ENCODE measurements around the gene PXYLP1.
"Not testable (repeated sequence)": the region's sequence is repeated elsewhere in the genome, so short reads cannot be mapped to it uniquely, and the experiment has no call there.

Gene PXYLP1

DNA sequence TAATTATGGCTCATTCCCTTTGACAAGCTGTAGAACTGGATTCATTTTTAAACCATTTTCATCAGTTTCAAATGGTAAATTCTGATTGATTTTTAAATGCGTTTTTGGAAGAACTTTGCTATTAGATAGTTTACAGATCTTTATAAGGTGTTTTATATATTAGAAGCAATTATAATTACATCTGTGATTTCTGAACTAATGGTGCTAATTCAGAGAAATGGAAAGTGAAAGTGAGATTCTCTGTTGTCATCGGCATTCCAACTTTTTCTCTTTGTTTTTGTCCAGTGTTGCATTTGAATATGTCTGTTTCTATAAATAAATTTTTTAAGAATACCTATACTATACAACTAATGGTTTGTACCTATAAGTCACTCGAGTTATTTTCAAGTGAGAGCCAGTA is 62.7 kb downstream of the PXYLP1 start:
- no peak for DNase-seq (ENCODE audit: low read depth in 2 of 2)

DNA sequence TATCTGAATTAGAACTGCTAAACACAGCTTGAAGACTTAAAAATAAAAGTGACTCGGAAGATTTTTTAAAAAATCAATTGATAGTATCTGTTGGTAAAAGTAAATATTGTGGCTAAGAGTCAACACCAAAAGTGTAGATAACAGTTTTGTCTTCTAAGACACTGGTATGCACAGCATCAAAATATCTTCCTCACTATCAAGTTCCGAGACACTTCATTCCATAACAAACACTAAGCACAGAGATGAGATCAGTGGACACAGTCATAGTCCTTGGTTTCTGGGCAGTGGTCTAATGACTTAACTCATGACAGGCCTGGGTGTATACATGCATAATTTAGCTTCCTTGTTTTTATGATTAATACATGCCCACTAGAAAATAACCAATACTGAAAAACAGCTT is 63.2 kb downstream of the PXYLP1 start:
- DNase-seq (ENCODE audit: low read depth in 2 of 2) = no peak

DNA sequence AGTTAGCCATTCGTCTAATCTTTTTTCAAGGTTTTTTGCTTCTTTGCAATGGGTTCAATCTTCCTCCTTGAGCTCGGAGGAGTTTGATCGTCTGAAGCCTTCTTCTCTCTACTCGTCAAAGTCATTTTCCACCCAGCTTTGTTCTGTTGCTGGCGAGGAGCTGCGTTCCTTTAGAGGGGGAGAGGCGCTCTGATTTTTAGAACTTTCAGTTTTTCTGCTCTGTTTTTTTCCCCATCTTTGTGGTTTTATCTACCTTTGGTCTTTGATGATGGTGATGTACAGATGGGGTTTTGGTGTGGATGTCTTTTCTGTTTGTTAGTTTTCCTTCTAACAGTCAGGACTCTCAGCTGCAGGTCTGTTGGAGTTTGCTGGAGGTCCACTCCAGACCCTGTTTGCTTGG is 68.8 kb downstream of the PXYLP1 start:
- DNase-seq (ENCODE audit: low read depth in 2 of 2) = not testable (repeated sequence)

DNA sequence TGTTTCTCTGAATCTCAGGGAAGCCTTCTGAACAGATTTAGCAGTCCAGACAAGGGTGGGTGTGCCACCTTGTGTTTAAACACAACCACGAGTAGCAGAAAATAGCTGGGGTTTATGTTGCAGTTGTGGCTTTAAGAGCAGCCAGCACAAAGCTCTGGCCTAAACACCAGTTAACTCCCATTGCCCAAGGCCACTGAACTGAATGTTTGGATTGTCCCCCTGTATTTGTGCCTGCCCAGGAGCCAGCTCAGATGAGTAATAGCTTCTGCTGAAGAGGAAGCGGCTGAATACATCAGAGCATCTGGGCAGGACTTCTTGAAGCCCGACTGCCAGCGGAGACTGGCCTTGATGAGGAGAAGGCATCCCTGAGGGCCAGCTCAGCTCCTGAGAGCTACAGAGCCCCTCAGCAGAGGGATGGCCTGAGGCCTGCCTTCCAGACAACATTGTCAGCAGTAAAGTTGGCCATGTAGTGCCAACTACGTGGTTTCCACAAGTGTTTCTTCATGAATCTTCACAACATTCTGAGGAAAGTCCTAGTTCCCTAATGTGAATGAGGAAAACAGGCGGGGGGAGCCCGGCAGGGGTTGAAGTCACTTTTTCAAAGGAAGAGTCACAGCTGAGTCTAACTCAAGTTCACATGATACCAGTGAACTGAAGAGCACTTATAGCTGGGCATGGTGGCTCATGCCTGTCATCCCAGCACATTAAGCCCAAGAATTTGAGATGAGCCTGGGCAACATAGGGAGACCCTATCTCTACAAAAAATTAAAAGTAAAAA is 70.9 kb downstream of the PXYLP1 start:
- DNase-seq (ENCODE audit: low read depth in 2 of 2) = no peak

DNA sequence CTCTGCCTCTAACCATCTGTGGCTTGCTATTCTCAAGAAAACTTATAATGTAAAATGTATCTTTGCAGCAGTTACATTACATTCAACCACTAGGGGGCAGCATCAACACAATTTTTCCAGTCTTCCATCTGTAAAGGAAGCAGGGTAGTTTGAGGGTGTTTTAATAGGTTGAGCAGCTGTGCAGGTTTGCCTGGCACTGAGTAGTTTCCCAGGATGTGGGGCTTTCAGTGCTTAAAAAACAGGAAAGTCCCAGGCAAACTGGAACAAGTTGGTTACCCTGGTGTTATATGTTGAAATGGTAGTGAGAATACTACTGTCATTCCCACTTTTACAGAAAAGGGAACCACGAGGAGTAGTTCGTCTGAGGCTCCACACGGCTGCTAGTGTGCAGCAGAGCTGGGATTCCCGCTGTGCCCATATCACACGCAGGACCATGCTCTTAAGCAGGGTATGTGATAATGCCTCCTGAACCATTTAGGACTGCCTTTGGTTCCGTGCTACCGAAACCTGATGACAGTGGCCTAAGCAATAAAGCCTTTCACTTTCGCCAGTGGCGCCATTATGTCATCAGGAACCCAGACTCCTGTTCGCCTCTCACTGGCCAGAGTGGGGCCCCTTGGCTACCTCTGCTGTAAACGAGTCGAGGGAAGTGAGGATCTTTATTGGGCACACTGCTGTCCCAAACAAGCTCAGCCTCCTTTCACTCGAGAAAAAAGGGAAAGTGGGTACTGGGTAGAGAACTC is 72.0 kb downstream of the PXYLP1 start:
- peak in 1 of 2 donors; percentile 61 for DNase-seq (ENCODE audit: low read depth in 2 of 2)

DNA sequence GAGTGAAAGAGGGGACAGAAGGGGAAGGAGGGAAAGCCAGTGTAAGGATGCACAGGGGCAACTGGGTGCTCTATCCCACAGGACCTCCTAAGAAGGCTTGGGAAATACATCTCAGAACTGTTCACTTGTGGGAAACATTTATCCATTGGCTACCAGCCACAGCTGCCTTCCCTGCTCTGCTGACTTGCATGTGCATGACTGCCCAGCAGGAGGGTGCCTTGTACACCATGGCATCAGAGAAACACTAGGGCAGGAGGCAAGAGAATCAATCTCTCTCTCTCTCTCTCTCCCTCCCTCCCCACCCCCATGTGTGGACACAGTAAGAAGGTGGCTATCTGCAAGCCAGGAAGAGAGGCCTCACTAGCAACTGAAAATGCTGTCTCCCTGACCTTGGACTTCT is 73.8 kb downstream of the PXYLP1 start:
- DNase-seq (ENCODE audit: low read depth in 2 of 2) = no peak

DNA sequence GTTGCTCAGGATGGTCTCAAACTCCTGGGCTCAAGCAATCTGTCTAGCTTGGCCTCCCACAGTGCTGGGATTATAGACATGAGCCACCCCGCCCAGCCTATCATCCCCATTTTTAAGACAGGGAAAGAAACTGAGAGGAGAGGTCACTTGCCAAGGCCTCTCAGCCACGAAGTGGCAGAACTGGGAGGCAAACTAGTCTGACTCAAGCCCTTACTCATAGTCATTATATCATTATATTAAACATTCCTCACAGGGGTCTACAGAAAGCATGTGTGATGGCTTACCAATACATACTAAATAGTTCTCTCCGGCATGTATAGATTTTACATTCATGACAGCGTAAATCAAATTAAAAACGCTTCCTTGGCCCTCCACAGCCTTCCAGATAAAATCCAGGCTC is 74.7 kb downstream of the PXYLP1 start:
- DNase-seq (ENCODE audit: low read depth in 2 of 2) = no peak

DNA sequence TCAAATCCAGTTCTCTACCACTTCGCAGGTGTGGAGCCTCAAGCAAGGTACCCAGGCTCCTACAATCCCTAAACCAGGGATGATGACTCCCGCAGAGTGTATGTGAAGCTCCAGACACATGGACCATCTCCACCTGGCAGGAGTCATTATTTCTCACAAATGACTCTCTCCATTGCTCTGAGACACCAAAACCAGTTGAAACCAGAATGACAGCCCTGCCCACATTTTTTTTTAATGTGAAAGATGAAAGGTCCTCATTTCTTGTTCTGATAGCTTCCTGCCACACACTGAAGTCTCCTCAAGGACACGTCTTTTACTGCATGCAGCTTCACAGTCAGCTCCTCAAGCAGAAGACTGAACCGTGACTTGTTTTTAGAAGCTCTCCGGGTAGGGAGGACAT is 75.3 kb downstream of the PXYLP1 start:
- DNase-seq (ENCODE audit: low read depth in 2 of 2) = no peak

DNA sequence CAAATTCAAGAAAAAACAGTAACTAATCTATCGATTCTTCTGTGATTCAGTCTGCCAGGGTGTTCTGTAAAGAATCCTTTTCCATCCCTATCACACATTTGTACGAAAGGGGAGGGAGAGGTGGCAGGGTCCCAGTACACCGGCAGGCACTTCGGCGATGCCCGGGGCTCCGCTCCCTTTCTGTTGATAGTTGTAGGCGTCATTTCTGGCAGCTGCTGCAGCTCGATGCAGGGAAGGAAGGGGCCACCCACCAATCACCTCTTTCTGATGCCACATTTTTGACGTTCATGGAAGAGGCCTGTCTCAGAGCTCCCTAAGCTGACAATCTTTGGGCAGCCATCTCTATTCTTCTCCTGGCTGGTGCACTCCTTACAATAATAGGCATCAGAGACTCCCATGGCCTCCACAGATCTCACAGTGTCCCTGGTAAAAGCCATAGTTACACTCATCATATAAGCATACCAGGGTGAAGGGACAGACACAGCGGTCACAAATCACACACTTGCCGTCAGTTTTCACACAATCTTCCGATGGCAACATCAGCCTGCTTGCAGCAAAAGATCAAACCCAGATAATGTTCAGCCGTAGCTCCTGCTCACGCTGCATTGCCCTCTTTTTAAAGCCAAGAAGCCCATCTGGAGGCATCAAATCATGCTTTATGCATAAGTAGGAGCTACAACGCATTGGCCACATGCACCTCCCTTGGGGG is 75.9 kb downstream of the PXYLP1 start:
- DNase-seq (ENCODE audit: low read depth in 2 of 2) = no peak

DNA sequence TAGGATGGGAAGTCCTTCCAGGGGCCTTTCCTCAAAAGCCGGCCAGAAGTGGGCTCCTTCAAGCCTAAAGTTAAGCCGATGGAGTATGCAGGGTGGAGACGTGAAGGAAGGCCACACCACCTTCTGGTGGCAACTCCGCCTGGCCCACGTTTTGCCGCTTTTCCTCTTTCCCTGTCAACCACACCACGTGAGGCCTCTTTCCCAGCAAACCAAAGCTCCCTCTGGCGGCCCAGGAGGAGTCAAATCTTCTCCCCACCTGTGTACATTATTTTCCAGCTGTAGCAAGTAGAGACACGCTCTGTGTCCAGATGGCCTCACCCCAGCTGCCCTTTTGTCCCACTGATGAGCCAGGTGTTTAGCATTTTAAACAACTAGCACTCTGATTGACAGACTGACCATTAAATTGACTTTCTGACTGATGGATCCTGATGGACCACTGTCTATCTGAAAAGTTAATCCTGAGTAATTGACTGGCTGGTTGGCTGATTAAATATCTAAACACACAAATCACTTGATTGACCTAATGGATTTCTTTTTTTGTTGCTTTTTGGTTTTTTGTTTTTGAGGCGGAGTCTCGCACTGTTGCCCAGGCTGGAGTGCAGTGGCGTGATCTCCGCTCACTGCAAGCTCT is 77.1 kb downstream of the PXYLP1 start:
- DNase-seq (ENCODE audit: low read depth in 2 of 2) = no peak

DNA sequence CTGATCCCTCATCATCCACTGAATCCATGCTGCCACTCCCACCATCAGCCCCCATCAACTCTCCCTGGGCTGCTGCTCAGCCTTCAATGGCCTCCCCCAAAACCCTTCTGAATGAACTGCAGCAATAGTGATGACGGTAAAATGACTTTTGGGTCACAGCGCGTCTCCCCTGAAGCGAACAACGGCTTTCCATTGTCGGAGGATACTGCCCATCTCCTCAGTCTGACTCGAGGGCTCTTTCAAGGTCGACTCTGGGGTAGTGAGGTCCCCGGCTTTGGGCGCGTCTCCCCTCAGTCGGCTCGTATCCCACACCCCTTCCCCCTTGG is 79.5 kb downstream of the PXYLP1 start:
- DNase-seq (ENCODE audit: low read depth in 2 of 2) = no peak

DNA sequence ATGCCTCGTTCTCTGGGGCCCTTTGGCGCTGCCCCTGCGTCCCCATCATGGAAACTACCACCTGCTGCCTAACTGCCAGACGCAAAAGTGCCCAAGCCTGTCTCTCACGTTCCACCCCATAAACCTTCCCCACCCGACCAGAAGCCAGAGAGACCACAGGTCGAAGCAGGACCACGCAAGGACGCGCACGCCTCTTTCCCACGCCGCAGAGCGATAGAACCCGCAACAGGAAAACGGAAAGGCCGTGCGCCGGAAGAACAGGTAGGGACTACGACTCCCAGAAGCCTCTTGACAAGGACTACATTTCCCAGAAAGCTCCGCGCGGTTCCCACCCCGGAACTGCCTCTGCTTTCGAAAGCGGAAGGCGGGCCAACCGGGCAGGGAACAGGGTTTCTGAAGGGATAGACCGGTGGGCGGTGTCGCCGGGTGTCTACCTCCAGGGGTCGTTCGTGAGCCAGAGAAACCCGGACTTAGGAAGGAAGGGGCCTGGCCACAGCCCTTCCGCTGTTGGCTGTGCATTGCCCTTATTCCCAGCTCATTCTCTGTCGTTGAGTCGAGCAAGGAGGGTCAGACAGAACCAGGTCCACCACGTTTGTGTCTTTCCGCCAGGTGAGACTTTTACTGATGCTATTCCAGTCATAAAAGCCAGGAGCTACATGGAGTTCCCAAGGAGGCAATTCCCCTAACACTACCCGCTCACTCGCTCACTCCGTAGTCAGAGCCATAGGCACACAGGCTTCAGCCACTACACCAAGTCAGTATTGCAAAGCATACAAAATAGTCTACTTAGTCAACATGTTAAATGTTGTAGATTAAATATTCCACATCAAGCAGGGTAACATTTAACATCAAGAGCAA is 80.1 kb downstream of the PXYLP1 start:
- DNase-seq (ENCODE audit: low read depth in 2 of 2) = peak; percentile 95 to 99

DNA sequence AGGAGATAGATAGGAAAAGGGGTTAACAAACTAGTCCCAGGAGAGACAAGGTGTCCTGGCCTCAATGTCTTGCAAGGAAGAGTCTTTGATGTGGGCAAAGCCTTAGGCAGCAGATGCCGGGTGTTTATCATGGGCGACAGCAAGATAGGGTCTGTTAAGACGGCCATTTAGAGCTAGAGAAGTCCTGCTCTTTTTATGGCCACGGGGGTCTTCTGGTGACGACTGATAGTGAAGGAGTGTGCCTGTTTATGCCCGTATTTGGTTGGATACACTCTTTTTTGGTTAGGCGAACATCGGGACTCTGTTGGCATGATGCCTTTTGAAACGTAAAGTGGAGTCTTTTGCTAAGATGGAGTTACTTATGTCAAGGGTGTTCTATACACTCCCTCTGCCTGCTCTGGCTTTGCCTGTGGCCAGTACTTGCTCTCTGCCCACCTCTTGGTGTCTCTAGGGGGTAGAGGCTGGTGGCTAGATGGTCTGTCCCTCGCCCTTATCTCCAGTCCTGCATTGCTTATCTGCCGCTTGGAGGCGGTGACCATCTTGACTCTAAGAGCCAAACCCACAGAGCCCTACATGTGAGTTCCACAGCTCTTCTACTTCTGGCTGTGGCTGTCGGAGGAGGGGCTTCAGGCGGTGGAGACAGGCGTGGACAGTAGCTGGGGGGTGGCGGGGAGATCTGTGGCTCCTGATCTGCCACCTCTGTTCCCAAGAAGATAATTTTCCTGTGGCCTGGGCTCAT is 80.9 kb downstream of the PXYLP1 start:
- no peak for DNase-seq (ENCODE audit: low read depth in 2 of 2)

DNA sequence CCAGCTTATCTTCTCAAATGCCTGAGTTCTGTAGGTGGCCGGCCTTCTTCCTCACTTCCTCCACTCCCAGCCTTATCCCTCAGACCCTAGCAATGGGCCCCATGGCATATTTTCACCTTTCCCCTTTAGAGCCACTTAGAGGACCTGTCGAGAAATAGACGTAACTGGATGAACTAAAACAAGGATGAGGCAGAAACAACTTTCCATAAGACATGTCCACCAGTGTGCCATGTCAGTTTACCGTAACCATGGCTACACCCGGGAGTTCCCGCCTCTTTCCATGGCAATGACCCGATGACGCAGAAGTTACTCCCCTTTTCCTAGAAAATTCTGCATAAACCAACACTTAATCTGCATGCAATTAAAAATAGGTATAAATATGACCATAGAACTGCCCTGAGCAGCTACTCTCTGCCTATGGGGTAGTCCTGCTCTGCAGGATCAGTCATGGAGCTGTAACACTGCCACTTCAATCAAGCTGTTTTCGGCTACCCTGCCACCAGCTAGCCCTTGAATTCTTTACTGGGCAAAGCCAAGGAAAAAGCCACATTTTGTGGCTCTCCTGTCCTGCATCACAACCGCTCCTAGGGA is 81.6 kb downstream of the PXYLP1 start:
- DNase-seq (ENCODE audit: low read depth in 2 of 2) = no peak

DNA sequence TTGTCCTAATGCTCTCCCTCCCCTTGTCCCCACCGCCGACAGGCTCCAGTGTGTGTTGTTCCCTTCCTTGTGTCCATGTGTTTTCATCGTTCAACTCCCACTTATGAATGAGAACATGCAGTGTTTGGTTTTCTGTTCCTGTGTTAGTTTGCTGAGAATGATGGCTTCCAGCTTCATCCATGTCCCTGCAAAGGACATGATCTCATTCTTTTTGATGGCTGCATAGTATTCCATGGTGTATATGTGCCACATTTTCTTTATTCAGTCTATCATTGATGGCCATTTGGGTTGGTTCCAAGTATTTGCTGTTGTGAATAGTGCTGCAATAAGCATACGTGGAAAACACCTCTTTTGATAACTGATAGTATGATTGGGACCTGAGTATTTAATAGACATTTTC is 82.8 kb downstream of the PXYLP1 start:
- not testable (repeated sequence) for DNase-seq (ENCODE audit: low read depth in 2 of 2)

DNA sequence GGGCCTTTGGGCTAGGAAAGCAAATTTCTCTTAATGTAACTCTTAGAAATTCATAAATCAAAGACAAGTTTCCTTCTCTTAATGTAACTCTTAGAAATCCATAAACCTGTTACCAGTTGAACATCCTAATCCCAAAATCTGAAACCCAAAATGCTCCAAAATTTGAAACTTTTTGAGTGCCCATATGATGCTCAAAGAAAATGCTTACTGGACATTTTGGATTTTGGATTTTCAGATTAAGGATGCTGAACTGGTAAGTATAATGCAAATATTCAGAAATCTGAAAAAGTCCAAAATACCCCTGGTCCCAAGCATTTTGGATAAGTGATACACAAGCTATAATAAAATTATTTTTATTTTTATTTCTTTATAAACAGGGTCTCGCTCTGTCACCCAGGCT is 85.2 kb downstream of the PXYLP1 start:
- DNase-seq (ENCODE audit: low read depth in 2 of 2) = no peak

DNA sequence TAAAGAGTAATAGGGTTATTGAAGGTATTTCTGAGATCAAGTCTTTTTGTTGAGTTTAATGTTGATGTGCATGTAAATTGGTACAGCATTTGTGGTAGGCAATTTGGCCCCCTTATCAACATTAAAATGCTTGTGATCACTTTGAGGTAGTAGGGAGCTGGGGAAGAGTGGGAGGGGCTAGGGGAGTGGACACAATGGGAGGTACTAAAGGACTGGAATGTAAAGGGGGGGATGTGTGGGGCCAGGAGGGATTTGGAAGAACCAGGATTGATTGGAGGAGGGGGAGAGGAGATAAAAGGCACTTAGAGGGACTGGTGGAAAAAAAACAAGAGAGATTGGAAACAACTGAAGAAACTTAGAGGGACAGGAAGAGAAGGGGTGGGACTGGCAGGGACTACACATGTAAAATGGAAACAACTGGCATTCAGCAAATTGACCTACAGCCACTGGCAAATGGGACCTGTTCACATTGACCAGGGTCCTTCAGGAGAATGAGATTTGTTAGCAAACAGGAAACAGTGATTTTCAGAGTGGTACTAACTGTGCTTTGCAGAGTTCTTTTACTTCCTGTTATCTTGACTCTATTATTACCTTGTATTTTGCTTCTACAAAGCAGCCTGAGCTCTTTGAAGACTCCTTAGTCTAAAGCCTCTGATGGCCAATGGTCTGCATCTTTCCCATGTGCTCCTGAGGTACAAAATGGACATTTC is 88.9 kb downstream of the PXYLP1 start:
- no peak for DNase-seq (ENCODE audit: low read depth in 2 of 2)

DNA sequence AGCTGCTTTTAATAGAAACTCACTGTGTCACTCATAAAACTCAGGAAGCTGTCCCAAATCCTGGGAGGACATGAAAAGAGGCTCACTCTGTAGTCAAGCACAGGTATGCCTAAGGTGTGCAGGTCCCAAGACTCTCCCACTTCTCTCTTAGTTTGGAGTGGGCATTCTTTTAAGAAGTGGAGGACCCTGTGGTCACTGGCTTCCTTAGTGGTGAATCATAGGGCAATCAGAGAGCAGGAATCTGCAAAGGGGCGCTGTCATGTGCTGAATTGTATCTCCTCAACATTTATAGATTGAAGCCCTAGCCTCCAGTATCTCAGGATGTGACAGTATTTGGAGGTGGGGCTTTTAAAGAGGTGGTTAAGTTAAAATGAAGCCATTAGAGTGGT is 89.5 kb downstream of the PXYLP1 start:
- DNase-seq (ENCODE audit: low read depth in 2 of 2) = no peak

DNA sequence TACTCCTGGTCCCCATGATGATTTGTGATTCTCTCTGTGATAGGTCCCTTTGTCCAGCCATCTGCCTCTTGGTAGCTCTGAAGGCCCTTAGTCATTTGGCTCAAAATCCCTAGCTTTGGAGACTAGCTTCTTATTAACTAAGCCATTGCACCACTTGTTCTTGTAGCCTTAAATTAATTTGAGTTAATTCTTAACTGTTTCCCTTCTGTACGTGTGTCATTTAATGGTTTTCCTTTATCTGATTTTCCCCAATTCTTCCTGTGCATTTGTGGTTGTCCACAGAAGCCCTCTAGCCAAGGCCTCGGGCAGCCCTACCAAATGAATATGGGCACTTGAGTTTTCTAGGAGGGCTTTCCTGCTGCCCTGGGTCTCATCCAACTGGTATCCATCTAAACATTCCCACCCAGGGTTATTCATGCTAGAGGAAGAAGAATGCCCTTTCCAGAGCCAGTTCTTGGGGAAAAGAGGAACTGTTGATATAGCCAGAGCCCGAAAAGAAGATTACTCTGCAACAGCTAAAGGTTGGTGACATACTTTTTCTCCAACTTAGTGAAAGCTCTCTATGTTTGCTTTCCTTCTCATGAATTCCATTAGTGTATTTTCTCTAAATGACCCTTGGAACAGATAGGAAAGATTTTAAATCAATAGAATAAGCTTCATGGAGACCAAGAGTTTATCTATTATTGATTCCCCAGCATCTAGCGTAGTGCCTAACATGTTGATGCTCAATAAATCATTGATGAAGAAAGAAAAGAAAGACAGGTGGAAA is 92.5 kb downstream of the PXYLP1 start:
- no peak for DNase-seq (ENCODE audit: low read depth in 2 of 2)
